ENCODE data around the gene MS4A12.
"Not testable (repeated sequence)": the region's sequence is repeated elsewhere in the genome, so short reads cannot be mapped to it uniquely, and the experiment has no call there.

Gene MS4A12

DNA sequence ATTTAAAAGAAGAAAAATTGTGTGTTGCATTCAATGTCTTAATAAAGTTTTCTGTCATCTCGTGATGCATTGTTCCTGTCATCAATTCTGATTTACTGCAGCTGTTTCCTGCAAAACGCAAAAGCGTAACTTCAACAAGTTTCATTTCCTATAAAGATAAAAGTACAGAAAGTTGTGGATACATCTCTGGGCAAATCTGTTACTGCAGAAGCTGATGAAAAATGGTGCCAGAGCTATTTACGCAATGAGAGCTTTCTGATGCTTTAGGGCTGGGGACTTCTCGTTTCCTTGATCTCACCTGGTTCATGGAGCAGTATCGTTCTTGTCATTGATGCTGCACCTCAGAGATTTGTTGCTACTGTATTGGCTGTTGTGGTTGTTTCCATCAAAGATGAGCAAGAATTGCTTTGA is 15.5 kb upstream of the MS4A12 start:
- Histone ChIP-seq H3K4me3 (ENCODE audit: low read length in 2 of 2) (no peak overlapping the region), H3K27me3 (ENCODE audit: control insufficient read depth in 2 of 2, insufficient read depth in 2 of 2, low read length in 2 of 2) (no peaks in the 10 kb centered on the region), H3K9ac (ENCODE audit: low read depth in 1 of 2, low read length in 2 of 2) (no peak overlapping the region), H3K27ac (ENCODE audit: low read depth in 2 of 2, low read length in 2 of 2) (peak overlapping the region in 1 of 2 donors; percentile 9), H3K4me1 (ENCODE audit: control insufficient read depth in 2 of 2, insufficient read depth in 2 of 2, low read length in 2 of 2) (no peaks in the 10 kb centered on the region), H3K9me3 (ENCODE audit: control insufficient read depth in 2 of 2, low read length in 2 of 2) (no peaks in the 10 kb centered on the region), H3K36me3 (ENCODE audit: control insufficient read depth in 2 of 2, insufficient read depth in 2 of 2, low read length in 2 of 2) (no peaks in the 10 kb centered on the region)

DNA sequence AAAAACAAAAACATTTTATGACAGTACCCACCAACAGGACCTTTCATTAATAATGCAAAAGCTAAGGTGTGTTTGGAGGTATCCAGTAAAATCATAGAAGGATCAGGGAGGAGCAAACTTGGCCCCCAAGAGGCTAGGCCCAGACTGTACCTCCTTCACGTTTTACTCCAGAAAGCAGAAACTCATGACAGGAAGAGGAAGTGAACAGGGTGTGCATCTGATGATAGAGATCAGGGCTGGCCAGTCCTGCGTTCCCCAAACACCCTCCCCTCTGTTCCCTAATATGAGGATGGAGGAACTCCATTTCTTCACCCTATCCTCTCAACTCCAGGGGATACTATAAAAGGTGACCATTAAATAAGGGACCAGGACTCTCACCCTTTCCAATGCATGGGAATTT is 10.2 kb upstream of the MS4A12 start:
- H3K9me3 ChIP-seq (ENCODE audit: control insufficient read depth in 2 of 2, low read length in 2 of 2): no peaks in the 10 kb centered on the region
- H3K27me3 ChIP-seq (ENCODE audit: control insufficient read depth in 2 of 2, insufficient read depth in 2 of 2, low read length in 2 of 2): no peaks in the 10 kb centered on the region
- H3K9ac ChIP-seq (ENCODE audit: low read depth in 1 of 2, low read length in 2 of 2): no peak overlapping the region
- H3K27ac ChIP-seq (ENCODE audit: low read depth in 2 of 2, low read length in 2 of 2): no peak overlapping the region
- H3K36me3 ChIP-seq (ENCODE audit: control insufficient read depth in 2 of 2, insufficient read depth in 2 of 2, low read length in 2 of 2): no peaks in the 10 kb centered on the region
- no peaks in the 10 kb centered on the region for H3K4me1 ChIP-seq (ENCODE audit: control insufficient read depth in 2 of 2, insufficient read depth in 2 of 2, low read length in 2 of 2)
- no peak overlapping the region for H3K4me3 ChIP-seq (ENCODE audit: low read length in 2 of 2)

GRCh38 chr11:60485987-60486386 is 6.6 kb upstream of the MS4A12 start:
- no peaks in the 10 kb centered on the region for H3K9me3 ChIP-seq (ENCODE audit: control insufficient read depth in 2 of 2, low read length in 2 of 2)
- no peaks in the 10 kb centered on the region for H3K27me3 ChIP-seq (ENCODE audit: control insufficient read depth in 2 of 2, insufficient read depth in 2 of 2, low read length in 2 of 2)
- no peak overlapping the region for H3K27ac ChIP-seq (ENCODE audit: low read depth in 2 of 2, low read length in 2 of 2)
- H3K9ac ChIP-seq (ENCODE audit: low read depth in 1 of 2, low read length in 2 of 2): no peak overlapping the region
- H3K36me3 ChIP-seq (ENCODE audit: control insufficient read depth in 2 of 2, insufficient read depth in 2 of 2, low read length in 2 of 2): no peaks in the 10 kb centered on the region
- no peaks in the 10 kb centered on the region for H3K4me1 ChIP-seq (ENCODE audit: control insufficient read depth in 2 of 2, insufficient read depth in 2 of 2, low read length in 2 of 2)
- no peak overlapping the region for H3K4me3 ChIP-seq (ENCODE audit: low read length in 2 of 2)

DNA sequence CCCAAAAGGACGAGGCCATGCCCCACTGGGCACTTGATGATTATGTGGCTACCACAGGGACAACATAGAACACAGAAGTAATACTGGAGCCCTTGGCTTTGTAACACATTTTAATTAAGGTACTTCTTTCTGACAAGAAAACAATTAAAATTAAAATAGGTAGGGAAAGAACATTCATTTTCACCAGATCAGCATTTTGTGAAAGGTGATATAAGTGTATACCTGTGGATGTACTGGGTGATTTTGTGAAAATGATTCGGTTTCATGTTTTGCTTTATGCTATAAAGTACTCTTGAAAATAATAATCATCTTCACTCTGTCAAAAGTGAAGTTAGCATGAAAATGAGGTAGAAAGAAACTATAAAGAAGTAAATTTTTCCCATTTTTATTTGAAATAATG is 876 bp downstream of the MS4A12 start:
- Histone ChIP-seq H3K4me1 (ENCODE audit: control insufficient read depth in 2 of 2, insufficient read depth in 2 of 2, low read length in 2 of 2) (peaks cover under 1 to 7% of the 10 kb centered on the region in 2 donors), H3K27ac (ENCODE audit: low read depth in 2 of 2, low read length in 2 of 2) (peak overlapping the region in 1 of 2 donors; percentile 59), H3K36me3 (ENCODE audit: control insufficient read depth in 2 of 2, insufficient read depth in 2 of 2, low read length in 2 of 2) (no peaks in the 10 kb centered on the region), H3K9me3 (ENCODE audit: control insufficient read depth in 2 of 2, low read length in 2 of 2) (no peaks in the 10 kb centered on the region), H3K9ac (ENCODE audit: low read depth in 1 of 2, low read length in 2 of 2) (peak overlapping the region in 1 of 2 donors; percentile 32), H3K27me3 (ENCODE audit: control insufficient read depth in 2 of 2, insufficient read depth in 2 of 2, low read length in 2 of 2) (no peaks in the 10 kb centered on the region), H3K4me3 (ENCODE audit: low read length in 2 of 2) (peak overlapping the region; percentile 1 to 62)

DNA sequence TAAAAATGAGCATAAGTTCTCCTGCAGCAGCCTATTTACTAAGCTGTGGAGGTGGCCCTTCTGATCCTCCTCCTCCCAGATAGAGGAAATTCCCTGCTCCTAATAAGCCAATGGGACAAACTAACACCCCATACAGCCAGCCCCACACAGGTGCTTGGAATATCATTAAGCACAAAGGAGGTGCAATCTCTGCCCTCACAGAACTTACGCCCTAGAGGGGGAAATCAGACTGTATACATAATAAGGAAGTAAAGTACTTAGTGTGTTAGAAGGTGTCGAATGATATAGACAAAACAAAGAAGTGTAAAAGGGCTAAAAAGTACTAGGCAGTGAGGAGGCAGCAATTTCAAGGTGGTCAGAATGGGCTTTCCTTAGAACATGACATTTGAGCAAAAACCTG is 5.8 kb downstream of the MS4A12 start:
- Histone ChIP-seq H3K9me3 (ENCODE audit: control insufficient read depth in 2 of 2, low read length in 2 of 2) (no peaks in the 10 kb centered on the region), H3K36me3 (ENCODE audit: control insufficient read depth in 2 of 2, insufficient read depth in 2 of 2, low read length in 2 of 2) (no peaks in the 10 kb centered on the region), H3K27ac (ENCODE audit: low read depth in 2 of 2, low read length in 2 of 2) (peak overlapping the region; percentile 77 to 78), H3K4me1 (ENCODE audit: control insufficient read depth in 2 of 2, insufficient read depth in 2 of 2, low read length in 2 of 2) (peaks cover 18 to 40% of the 10 kb centered on the region in 2 donors), H3K9ac (ENCODE audit: low read depth in 1 of 2, low read length in 2 of 2) (no peak overlapping the region), H3K4me3 (ENCODE audit: low read length in 2 of 2) (peak overlapping the region in 1 of 2 donors; percentile 48), H3K27me3 (ENCODE audit: control insufficient read depth in 2 of 2, insufficient read depth in 2 of 2, low read length in 2 of 2) (no peaks in the 10 kb centered on the region)

GRCh38 chr11:60498853-60499252 is 6.3 kb downstream of the MS4A12 start:
- Histone ChIP-seq H3K27me3 (ENCODE audit: control insufficient read depth in 2 of 2, insufficient read depth in 2 of 2, low read length in 2 of 2) (no peaks in the 10 kb centered on the region), H3K4me1 (ENCODE audit: control insufficient read depth in 2 of 2, insufficient read depth in 2 of 2, low read length in 2 of 2) (peaks cover 21 to 44% of the 10 kb centered on the region in 2 donors), H3K9ac (ENCODE audit: low read depth in 1 of 2, low read length in 2 of 2) (peak overlapping the region in 1 of 2 donors; percentile 28), H3K9me3 (ENCODE audit: control insufficient read depth in 2 of 2, low read length in 2 of 2) (no peaks in the 10 kb centered on the region), H3K36me3 (ENCODE audit: control insufficient read depth in 2 of 2, insufficient read depth in 2 of 2, low read length in 2 of 2) (no peaks in the 10 kb centered on the region), H3K27ac (ENCODE audit: low read depth in 2 of 2, low read length in 2 of 2) (peak overlapping the region; percentile 77 to 78), H3K4me3 (ENCODE audit: low read length in 2 of 2) (peak overlapping the region in 1 of 2 donors; percentile 48)

GRCh38 chr11:60500276-60500910 is 7.8 kb downstream of the MS4A12 start:
- no peaks in the 10 kb centered on the region for H3K27me3 ChIP-seq (ENCODE audit: control insufficient read depth in 2 of 2, insufficient read depth in 2 of 2, low read length in 2 of 2)
- peaks cover 25 to 51% of the 10 kb centered on the region in 2 donors for H3K4me1 ChIP-seq (ENCODE audit: control insufficient read depth in 2 of 2, insufficient read depth in 2 of 2, low read length in 2 of 2)
- no peak overlapping the region for H3K9ac ChIP-seq (ENCODE audit: low read depth in 1 of 2, low read length in 2 of 2)
- H3K9me3 ChIP-seq (ENCODE audit: control insufficient read depth in 2 of 2, low read length in 2 of 2): no peaks in the 10 kb centered on the region
- H3K4me3 ChIP-seq (ENCODE audit: low read length in 2 of 2): peak overlapping the region in 1 of 2 donors; percentile 2
- no peaks in the 10 kb centered on the region for H3K36me3 ChIP-seq (ENCODE audit: control insufficient read depth in 2 of 2, insufficient read depth in 2 of 2, low read length in 2 of 2)
- H3K27ac ChIP-seq (ENCODE audit: low read depth in 2 of 2, low read length in 2 of 2): peak overlapping the region; percentile 38 to 81

DNA sequence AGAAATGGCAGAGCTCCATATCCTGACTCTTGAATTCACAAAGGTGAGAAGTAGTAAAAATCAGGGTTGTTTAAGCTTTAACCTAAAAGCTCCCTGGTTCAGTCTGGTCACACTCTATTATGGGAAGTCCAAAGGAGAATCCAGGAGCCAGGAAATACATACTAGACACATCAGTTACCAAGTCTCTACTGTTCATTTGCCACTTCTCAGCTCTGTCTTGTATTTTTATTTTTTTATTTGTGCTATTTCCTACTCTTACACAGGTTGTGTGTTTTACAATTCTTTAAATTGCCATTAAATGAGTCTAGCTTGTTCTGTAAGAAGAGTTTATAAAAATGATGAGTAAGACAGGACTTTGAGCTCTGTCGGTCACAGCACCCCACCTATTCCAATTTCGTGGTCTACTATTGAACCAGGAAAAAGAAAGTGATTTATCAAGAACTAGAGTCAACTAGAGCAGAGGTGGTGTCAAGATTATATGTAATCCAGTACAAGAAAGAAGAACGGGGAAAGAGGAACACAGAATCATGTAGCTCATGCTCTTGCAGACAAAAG is 9.7 kb downstream of the MS4A12 start:
- Histone ChIP-seq H3K27ac (ENCODE audit: low read depth in 2 of 2, low read length in 2 of 2) (peak overlapping the region; percentile 86), H3K27me3 (ENCODE audit: control insufficient read depth in 2 of 2, insufficient read depth in 2 of 2, low read length in 2 of 2) (no peaks in the 10 kb centered on the region), H3K4me3 (ENCODE audit: low read length in 2 of 2) (peak overlapping the region in 1 of 2 donors; percentile 34), H3K4me1 (ENCODE audit: control insufficient read depth in 2 of 2, insufficient read depth in 2 of 2, low read length in 2 of 2) (peaks cover 25 to 51% of the 10 kb centered on the region in 2 donors), H3K36me3 (ENCODE audit: control insufficient read depth in 2 of 2, insufficient read depth in 2 of 2, low read length in 2 of 2) (no peaks in the 10 kb centered on the region), H3K9ac (ENCODE audit: low read depth in 1 of 2, low read length in 2 of 2) (no peak overlapping the region), H3K9me3 (ENCODE audit: control insufficient read depth in 2 of 2, low read length in 2 of 2) (no peaks in the 10 kb centered on the region)

DNA sequence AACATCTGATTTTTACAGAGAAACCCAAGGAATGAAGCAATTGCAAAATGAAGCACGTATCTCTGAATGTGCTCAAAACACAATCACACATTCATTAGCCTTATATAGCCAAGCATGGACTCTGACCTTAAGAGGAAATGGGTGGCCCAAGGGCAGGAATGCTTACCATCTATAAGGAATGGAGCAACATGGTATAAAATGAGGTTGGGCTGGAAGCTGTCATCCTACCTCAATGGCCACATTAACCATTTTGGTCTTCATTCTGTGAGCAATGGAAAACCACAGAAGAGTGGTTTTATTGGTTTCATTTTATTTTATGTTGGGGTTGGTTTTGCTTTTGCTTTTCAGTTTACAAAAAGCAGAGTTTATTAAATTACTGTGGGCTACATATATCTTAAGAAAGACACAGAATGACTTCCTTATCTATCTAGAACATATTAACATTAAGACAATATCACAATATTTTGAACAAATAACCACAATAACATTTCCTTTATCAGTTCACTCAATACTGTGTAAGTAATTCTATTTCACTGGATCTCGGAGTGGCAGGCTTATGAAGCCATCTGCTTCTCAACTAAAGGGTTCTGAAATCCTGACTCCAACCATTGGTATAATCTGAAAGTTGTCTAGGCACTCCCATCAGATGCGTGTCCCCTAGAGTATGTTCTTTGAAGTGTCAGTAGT is 11.8 kb downstream of the MS4A12 start:
- Histone ChIP-seq H3K4me1 (ENCODE audit: control insufficient read depth in 2 of 2, insufficient read depth in 2 of 2, low read length in 2 of 2) (peaks cover 16 to 35% of the 10 kb centered on the region in 2 donors), H3K9me3 (ENCODE audit: control insufficient read depth in 2 of 2, low read length in 2 of 2) (no peaks in the 10 kb centered on the region), H3K4me3 (ENCODE audit: low read length in 2 of 2) (no peak overlapping the region), H3K27me3 (ENCODE audit: control insufficient read depth in 2 of 2, insufficient read depth in 2 of 2, low read length in 2 of 2) (no peaks in the 10 kb centered on the region), H3K36me3 (ENCODE audit: control insufficient read depth in 2 of 2, insufficient read depth in 2 of 2, low read length in 2 of 2) (no peaks in the 10 kb centered on the region), H3K27ac (ENCODE audit: low read depth in 2 of 2, low read length in 2 of 2) (peak overlapping the region; percentile 61 to 86), H3K9ac (ENCODE audit: low read depth in 1 of 2, low read length in 2 of 2) (no peak overlapping the region)

DNA sequence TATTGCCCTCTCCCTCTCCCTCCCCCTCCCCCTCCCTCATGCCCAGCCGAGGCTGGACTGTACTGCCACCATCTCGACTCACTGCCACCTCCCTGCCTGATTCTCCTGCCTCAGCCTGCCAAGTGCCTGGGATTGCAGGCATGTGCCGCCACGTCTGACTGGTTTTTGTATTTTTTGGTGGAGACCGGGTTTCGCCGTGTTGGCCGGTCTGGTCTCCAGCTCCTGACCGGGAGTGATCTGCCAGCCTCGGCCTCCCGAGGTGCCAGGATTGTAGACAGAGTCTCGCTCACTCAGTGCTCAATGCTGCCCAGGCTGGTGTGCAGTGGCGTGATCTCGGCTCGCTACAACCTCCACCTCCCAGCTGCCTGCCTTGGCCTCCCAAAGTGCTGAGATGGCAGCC is 17.0 kb downstream of the MS4A12 start:
- H3K27ac ChIP-seq (ENCODE audit: low read depth in 2 of 2, low read length in 2 of 2); H3K4me3 ChIP-seq (ENCODE audit: low read length in 2 of 2); H3K9me3 ChIP-seq (ENCODE audit: control insufficient read depth in 2 of 2, low read length in 2 of 2); H3K36me3 ChIP-seq (ENCODE audit: control insufficient read depth in 2 of 2, insufficient read depth in 2 of 2, low read length in 2 of 2); H3K9ac ChIP-seq (ENCODE audit: low read depth in 1 of 2, low read length in 2 of 2); H3K27me3 ChIP-seq (ENCODE audit: control insufficient read depth in 2 of 2, insufficient read depth in 2 of 2, low read length in 2 of 2); H3K4me1 ChIP-seq (ENCODE audit: control insufficient read depth in 2 of 2, insufficient read depth in 2 of 2, low read length in 2 of 2): not testable (repeated sequence)
